Stimulated activated CD8-positive, alpha-beta memory T cell treated with anti-CD3 and anti-CD28 coated beads, Interleukin-12 subunit alpha, Interleukin-12 subunit beta, amount 100 ng/mL, for 4 hours (primary cell): ENCODE data around the gene PTGR3.

Experiments used
- DNase-seq: peaks from one replicate; pipeline ENCODE4 v3.0.0-alpha.2; 2020; ENCODE audit warnings: low read depth

The PTGR3 gene

GRCh38 chr18:75169411-75169810 lies 39.5 kb downstream of the PTGR3 start:
- DNase-seq = no peak

GRCh38 chr18:75168619-75169018 lies 40.3 kb downstream of the PTGR3 start:
- no peak for DNase-seq

GRCh38 chr18:75167759-75168618 lies 41.0 kb downstream of the PTGR3 start:
- DNase-seq = no peak

GRCh38 chr18:75167137-75167536 lies 41.8 kb downstream of the PTGR3 start:
- DNase-seq = no peak

- no peak for DNase-seq
Observed at GRCh38 chr18:75165926-75166325, 43.0 kb downstream of the PTGR3 start.

GRCh38 chr18:75164479-75164878 lies 44.5 kb downstream of the PTGR3 start:
- DNase-seq = no peak

- DNase-seq = no peak
Observed at GRCh38 chr18:75163736-75164135, 45.2 kb downstream of the PTGR3 start.

- DNase-seq = no peak
Observed at GRCh38 chr18:75162978-75163377, 46.0 kb downstream of the PTGR3 start.

- DNase-seq = no peak
Observed at GRCh38 chr18:75162467-75162866, 46.5 kb downstream of the PTGR3 start.

GRCh38 chr18:75161256-75162028 lies 47.5 kb downstream of the PTGR3 start:
- DNase-seq = no peak

GRCh38 chr18:75160364-75160763 lies 48.6 kb downstream of the PTGR3 start:
- DNase-seq = no peak

- DNase-seq = no peak
Observed at GRCh38 chr18:75159646-75160356, 49.1 kb downstream of the PTGR3 start.

GRCh38 chr18:75159238-75159518 lies 49.8 kb downstream of the PTGR3 start:
- no peak for DNase-seq
